Thyroid gland (tissue), 4 donors: Measurements from ENCODE around the gene CPNE8.

Experiments used
- POLR2A ChIP-seq, 2 donors: fragments of 450-650 bp; IDR thresholded peaks; one replicate each; pipeline ENCODE4 v1.6.1; 2017; ENCODE audit warnings: antibody characterized with exemption in 2 of 2, mild to moderate bottlenecking in 2 of 2, moderate library complexity in 1 of 2
- TF ChIP-seq, protein P1 (sequence below), 6 experiments: fragments of 200-600 bp in 3 of 6; fragments of 450-650 bp in 3 of 6; sonication (generic) in 3 of 6; IDR thresholded peaks; one replicate each; pipeline ENCODE4 v1.5.1; 2016 to 2019; ENCODE audit warnings: antibody characterized with exemption in 6 of 6, mild to moderate bottlenecking in 2 of 6, inconsistent platforms in 1 of 6, moderate library complexity in 1 of 6

DNA sequence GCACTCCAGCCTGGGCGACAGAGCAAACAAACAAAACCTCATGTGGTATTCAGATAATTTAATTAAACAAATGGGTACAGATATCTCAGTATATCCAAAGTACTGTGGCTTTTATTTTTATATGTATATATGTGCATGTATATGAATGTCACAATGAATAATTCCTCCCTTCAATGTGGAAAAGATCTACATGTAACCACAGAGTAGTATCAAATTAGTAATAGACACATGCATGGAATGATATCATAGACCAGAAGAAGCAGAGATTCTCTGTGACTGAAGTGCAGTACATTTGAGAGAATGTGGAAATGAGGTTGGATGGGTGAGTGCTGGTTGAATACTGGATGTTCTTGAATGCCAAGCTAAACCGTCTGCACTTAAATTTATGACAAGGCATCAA, 222.9 kb downstream of the CPNE8 start:
- TF ChIP-seq, protein P1, sequence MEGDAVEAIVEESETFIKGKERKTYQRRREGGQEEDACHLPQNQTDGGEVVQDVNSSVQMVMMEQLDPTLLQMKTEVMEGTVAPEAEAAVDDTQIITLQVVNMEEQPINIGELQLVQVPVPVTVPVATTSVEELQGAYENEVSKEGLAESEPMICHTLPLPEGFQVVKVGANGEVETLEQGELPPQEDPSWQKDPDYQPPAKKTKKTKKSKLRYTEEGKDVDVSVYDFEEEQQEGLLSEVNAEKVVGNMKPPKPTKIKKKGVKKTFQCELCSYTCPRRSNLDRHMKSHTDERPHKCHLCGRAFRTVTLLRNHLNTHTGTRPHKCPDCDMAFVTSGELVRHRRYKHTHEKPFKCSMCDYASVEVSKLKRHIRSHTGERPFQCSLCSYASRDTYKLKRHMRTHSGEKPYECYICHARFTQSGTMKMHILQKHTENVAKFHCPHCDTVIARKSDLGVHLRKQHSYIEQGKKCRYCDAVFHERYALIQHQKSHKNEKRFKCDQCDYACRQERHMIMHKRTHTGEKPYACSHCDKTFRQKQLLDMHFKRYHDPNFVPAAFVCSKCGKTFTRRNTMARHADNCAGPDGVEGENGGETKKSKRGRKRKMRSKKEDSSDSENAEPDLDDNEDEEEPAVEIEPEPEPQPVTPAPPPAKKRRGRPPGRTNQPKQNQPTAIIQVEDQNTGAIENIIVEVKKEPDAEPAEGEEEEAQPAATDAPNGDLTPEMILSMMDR (IDR thresholded peaks at IDR 0.05): no peak
- no peak for TF ChIP-seq POLR2A (IDR thresholded peaks at IDR 0.05)
